ENCODE results near the gene ARHGAP24. TPM values are rescaled to one million over a fixed set of nuclear protein-coding genes. Genes with fewer than 3 reads are reported as not detected.

ARHGAP24 gene
- total and polyA plus RNA-seq, 10 of the 15 experiments (the other 5 are each of a cell fraction or from before 2014, with no cell fraction given): 0.10 to 4.2 (median 0.52) TPM

DNA sequence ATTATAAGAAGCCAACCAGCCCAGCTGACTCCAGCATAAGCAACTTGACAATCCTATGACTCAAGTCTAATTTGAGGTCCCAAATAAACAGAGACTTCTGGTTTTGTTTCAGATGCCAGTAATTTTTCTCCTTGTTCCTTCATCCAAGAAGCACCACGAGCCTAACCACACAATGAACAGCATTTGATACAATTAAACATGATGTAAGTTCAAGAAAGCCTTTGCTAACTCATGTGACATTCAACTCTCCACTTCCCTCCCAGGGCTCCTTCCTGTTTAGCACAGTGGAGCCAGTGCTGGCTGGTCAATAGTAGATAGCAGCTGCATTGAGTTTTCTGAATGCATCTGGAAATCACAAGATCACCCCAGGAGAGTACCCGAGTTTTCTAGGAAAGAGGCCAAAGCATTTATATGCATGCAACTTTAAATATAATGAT, 206.3 kb downstream of the ARHGAP24 start:
- no peaks in the 10 kb centered on the region for H3K79me2 ChIP-seq (ENCODE audit: control insufficient read depth, insufficient read depth, low read length)
- 0% methylated on average over 2 of the region's 2 CpGs for WGBS (ENCODE audit: insufficient coverage, insufficient replicate concordance, low lambda C conversion rate, missing lambda C conversion rate)
- ChIA-PET RAD21 (ENCODE audit: unreplicated experiment) (no interaction called here), POLR2A (no interaction called here), SMC1A (ENCODE audit: uncharacterized antibody, unreplicated experiment) (no interaction called here), CTCF (interaction anchor here (0.8 kb wide), 1 partner anchor 66 kb away, joined by 3 read pairs; no protein-coding TSS in a partner anchor)
- H3K4me1 ChIP-seq (ENCODE audit: control insufficient read depth, insufficient read depth, low read length): peaks cover 16% of the 10 kb centered on the region; the same call in 1 of the 2 replicates
- no peak overlapping the region for H3K27ac ChIP-seq (ENCODE audit: control insufficient read depth, insufficient read depth)
- no peak for DNase-seq (ENCODE audit: low read depth, low spot score)
- no TSS peak for BruUV-seq (replicated peaks)
- peak; percentile 52; the same call in 1 of the 3 replicates for ATAC-seq
- no peaks in the 10 kb centered on the region for H3K27me3 ChIP-seq (replicated peaks in 1 of 2; ENCODE audit: control insufficient read depth in 2 of 2, insufficient read depth in 2 of 2, low read length in 1 of 2)
- no peak overlapping the region for H2AFZ ChIP-seq (ENCODE audit: control insufficient read depth, low read depth, low read length)
- H3K4me3 ChIP-seq: no peak overlapping the region
- H3K4me2 ChIP-seq (ENCODE audit: control insufficient read depth, insufficient read depth): no peak overlapping the region
- intact Hi-C loops (cut with micrococcal nuclease; ENCODE audit: unreplicated experiment) (no loop called here), in situ Hi-C loops (cut with MboI) (no loop called here)
- peak; percentile 44 for FAIRE-seq
- H4K20me1 ChIP-seq (ENCODE audit: control insufficient read depth, insufficient read depth): no peaks in the 10 kb centered on the region
- peaks cover 2% of the 10 kb centered on the region; the same call in 2 of the 3 replicates for H3K9me3 ChIP-seq (replicated peaks; ENCODE audit: control insufficient read depth, insufficient read depth, low read length)
- H3K9ac ChIP-seq (ENCODE audit: control insufficient read depth, insufficient read depth, low read length): no peak overlapping the region
- TF ChIP-seq SPI1 (IDR thresholded peaks at IDR 0.05; ENCODE audit: borderline replicate concordance, insufficient read depth, low read depth, low read length) (peak; percentile 49; the same call in 1 of the 2 replicates), RUNX3 (IDR thresholded peaks at IDR 0.05; ENCODE audit: low read length) (peak; percentile 49), RBBP5 (conservative IDR thresholded peaks at IDR 0.05) (no peak)
- H3K36me3 ChIP-seq (ENCODE audit: control insufficient read depth in 2 of 2, insufficient read depth in 2 of 2, low read length in 1 of 2): no peaks in the 10 kb centered on the region

DNA sequence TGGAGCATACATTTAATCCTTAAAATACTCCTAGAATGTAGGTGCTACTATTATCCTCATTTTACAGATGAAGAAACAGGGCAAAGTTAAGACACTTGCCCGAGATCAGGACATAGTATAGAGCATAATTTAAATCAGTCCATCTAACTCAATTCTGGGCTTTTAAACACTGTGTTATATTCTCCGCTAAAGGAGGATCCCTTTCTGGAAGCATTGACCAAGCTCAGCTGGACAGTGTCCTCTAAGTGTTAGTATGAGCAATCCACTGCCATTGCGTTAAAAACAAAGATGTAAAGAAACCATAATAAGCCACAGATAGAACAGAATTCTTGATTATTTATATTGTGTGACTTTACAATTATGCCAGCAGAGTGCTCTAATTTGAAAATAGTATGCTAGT, 207.0 kb downstream of the ARHGAP24 start:
- TF ChIP-seq RAD51 (IDR thresholded peaks at IDR 0.05) (no peak), FOS (IDR thresholded peaks at IDR 0.05; ENCODE audit: borderline replicate concordance, extremely low read depth, insufficient read length) (no peak), POLR2AphosphoS5 (IDR thresholded peaks at IDR 0.05; ENCODE audit: low read length) (no peak), KLF5 (IDR thresholded peaks at IDR 0.05; ENCODE audit: partially characterized antibody) (no peak), POLR2A (IDR thresholded peaks at IDR 0.05; ENCODE audit: low read depth, low read length) (no peak), CBX3 (IDR thresholded peaks at IDR 0.05; ENCODE audit: borderline replicate concordance, low read depth) (no peak), SMAD1 (IDR thresholded peaks at IDR 0.05; ENCODE audit: low read depth, partially characterized antibody) (no peak), NR2C1 (IDR thresholded peaks at IDR 0.05) (no peak)
- TF ChIP-seq, protein P1, sequence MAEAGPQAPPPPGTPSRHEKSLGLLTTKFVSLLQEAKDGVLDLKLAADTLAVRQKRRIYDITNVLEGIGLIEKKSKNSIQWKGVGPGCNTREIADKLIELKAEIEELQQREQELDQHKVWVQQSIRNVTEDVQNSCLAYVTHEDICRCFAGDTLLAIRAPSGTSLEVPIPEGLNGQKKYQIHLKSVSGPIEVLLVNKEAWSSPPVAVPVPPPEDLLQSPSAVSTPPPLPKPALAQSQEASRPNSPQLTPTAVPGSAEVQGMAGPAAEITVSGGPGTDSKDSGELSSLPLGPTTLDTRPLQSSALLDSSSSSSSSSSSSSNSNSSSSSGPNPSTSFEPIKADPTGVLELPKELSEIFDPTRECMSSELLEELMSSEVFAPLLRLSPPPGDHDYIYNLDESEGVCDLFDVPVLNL (IDR thresholded peaks at IDR 0.05; ENCODE audit: low read depth, low read length): no peak
- TF ChIP-seq, protein P2, sequence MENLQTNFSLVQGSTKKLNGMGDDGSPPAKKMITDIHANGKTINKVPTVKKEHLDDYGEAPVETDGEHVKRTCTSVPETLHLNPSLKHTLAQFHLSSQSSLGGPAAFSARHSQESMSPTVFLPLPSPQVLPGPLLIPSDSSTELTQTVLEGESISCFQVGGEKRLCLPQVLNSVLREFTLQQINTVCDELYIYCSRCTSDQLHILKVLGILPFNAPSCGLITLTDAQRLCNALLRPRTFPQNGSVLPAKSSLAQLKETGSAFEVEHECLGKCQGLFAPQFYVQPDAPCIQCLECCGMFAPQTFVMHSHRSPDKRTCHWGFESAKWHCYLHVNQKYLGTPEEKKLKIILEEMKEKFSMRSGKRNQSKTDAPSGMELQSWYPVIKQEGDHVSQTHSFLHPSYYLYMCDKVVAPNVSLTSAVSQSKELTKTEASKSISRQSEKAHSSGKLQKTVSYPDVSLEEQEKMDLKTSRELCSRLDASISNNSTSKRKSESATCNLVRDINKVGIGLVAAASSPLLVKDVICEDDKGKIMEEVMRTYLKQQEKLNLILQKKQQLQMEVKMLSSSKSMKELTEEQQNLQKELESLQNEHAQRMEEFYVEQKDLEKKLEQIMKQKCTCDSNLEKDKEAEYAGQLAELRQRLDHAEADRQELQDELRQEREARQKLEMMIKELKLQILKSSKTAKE (IDR thresholded peaks at IDR 0.05; ENCODE audit: low read depth, poor library complexity, severe bottlenecking): no peak
- H3K27me3 ChIP-seq (replicated peaks in 1 of 2; ENCODE audit: control insufficient read depth in 2 of 2, insufficient read depth in 2 of 2, low read length in 1 of 2): no peaks in the 10 kb centered on the region
- no peak overlapping the region for H3K4me2 ChIP-seq (ENCODE audit: control insufficient read depth, insufficient read depth)
- no peaks in the 10 kb centered on the region for H3K36me3 ChIP-seq (ENCODE audit: control insufficient read depth in 2 of 2, insufficient read depth in 2 of 2, low read length in 1 of 2)
- H4K20me1 ChIP-seq (ENCODE audit: control insufficient read depth, insufficient read depth): no peaks in the 10 kb centered on the region
- ChIA-PET CTCF (interaction anchor here (0.8 kb wide), 1 partner anchor 65 kb away, joined by 3 read pairs; no protein-coding TSS in a partner anchor), RAD21 (ENCODE audit: unreplicated experiment) (no interaction called here), SMC1A (ENCODE audit: uncharacterized antibody, unreplicated experiment) (no interaction called here), POLR2A (no interaction called here)
- in situ Hi-C loops (cut with MboI) (no loop called here), intact Hi-C loops (cut with micrococcal nuclease; ENCODE audit: unreplicated experiment) (no loop called here)
- H3K9me3 ChIP-seq (replicated peaks; ENCODE audit: control insufficient read depth, insufficient read depth, low read length): peaks cover 2% of the 10 kb centered on the region; the same call in 2 of the 3 replicates
- peaks cover 16% of the 10 kb centered on the region; the same call in 1 of the 2 replicates for H3K4me1 ChIP-seq (ENCODE audit: control insufficient read depth, insufficient read depth, low read length)
- no peak for DNase-seq (ENCODE audit: low read depth, low spot score)
- no peak for FAIRE-seq
- ATAC-seq: no peak
- whole genome bisulfite sequencing (ENCODE audit: insufficient coverage, insufficient replicate concordance, low lambda C conversion rate, missing lambda C conversion rate): 88% methylated on average over 3 of the region's 3 CpGs
- no peak overlapping the region for H2AFZ ChIP-seq (ENCODE audit: control insufficient read depth, low read depth, low read length)
- no peak overlapping the region for H3K27ac ChIP-seq (ENCODE audit: control insufficient read depth, insufficient read depth)
- BruUV-seq (replicated peaks): no TSS peak
- no peaks in the 10 kb centered on the region for H3K79me2 ChIP-seq (ENCODE audit: control insufficient read depth, insufficient read depth, low read length)
- no peak overlapping the region for H3K9ac ChIP-seq (ENCODE audit: control insufficient read depth, insufficient read depth, low read length)
- no peak overlapping the region for H3K4me3 ChIP-seq
